GM12872 (cell line): ENCODE results near the gene NRG3.

Experiments used
- CTCF ChIP-seq: IDR thresholded peaks from 3 replicates; pipeline ENCODE4 v1.5.1; 2011; ENCODE audit warnings: low read depth, mild to moderate bottlenecking, low read length, moderate library complexity; ENCODE audit not compliant: insufficient read depth

NRG3 gene

GRCh38 chr10:82982110-82982608 is 1107.2 kb downstream of the NRG3 start:
- no peak for TF ChIP-seq CTCF

- no peak for TF ChIP-seq CTCF
Measured at GRCh38 chr10:82986216-82986615, 1111.2 kb downstream of the NRG3 start.

- TF ChIP-seq CTCF = no peak
Measured at GRCh38 chr10:83007510-83007909, 1132.5 kb downstream of the NRG3 start.

- TF ChIP-seq CTCF = no peak
Measured at GRCh38 chr10:83012866-83013265, 1137.9 kb downstream of the NRG3 start.

- no peak for TF ChIP-seq CTCF
Measured at GRCh38 chr10:83017076-83017867, 1142.3 kb downstream of the NRG3 start.

GRCh38 chr10:83023662-83024061 is 1148.7 kb downstream of the NRG3 start:
- TF ChIP-seq CTCF = no peak
